H7 (cell line): Measurements from ENCODE around the gene GYS1. TPM values are rescaled to one million over a fixed set of nuclear protein-coding genes. Genes with fewer than 3 reads are reported as not detected.

Source experiments
- DNase-seq: peaks from one replicate; pipeline ENCODE4 v3.0.0; 2012
- H3K27me3 ChIP-seq: 2 replicates; pipeline ENCODE4 v1.6.0; 2011; ENCODE audit warnings: mild to moderate bottlenecking, low read length; ENCODE audit not compliant: control insufficient read depth, insufficient read depth
- H3K36me3 ChIP-seq: replicated peaks from 2 replicates; pipeline ENCODE4 v1.5.1; 2011; ENCODE audit warnings: low read length; ENCODE audit not compliant: control insufficient read depth, insufficient read depth
- H3K4me3 ChIP-seq: 2 replicates; pipeline ENCODE4 v1.5.1; 2011; ENCODE audit warnings: low read depth, mild to moderate bottlenecking, control low read depth, low read length, moderate library complexity; ENCODE audit not compliant: insufficient read depth
- total RNA-seq: library from RNA; depleted of rRNA; stranded (reverse); fragments of >200 nt; shearing (Covaris generic); gene quantifications from 2 replicates; pipeline ENCODE4 v1.2.3, GENCODE V29; 2014

The GYS1 gene
- total RNA-seq, 1 experiment from 2014 or later = 50.2 TPM

DNA sequence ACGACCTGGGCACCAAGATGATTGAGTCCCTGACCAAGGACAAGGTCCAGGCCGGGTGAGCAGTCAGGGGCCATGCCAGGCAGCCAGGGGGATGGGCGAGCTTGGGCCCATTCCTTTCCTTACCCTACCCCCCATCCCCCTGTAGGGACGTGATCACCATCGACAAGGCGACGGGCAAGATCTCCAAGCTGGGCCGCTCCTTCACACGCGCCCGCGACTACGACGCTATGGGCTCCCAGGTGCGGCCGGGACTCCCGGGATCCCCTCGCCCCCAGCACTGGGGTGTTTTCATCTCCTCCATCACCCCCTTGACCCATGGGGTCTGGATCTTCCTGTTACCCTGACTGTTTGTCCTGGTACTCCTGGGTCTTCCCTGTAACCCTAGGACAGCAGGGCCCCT, 16.7 kb upstream of the GYS1 start:
- Histone ChIP-seq H3K36me3 (peaks cover 41% of the 10 kb centered on the region), H3K4me3 (no peak overlapping the region), H3K27me3 (no peaks in the 10 kb centered on the region)
- peak; percentile 62 for DNase-seq

DNA sequence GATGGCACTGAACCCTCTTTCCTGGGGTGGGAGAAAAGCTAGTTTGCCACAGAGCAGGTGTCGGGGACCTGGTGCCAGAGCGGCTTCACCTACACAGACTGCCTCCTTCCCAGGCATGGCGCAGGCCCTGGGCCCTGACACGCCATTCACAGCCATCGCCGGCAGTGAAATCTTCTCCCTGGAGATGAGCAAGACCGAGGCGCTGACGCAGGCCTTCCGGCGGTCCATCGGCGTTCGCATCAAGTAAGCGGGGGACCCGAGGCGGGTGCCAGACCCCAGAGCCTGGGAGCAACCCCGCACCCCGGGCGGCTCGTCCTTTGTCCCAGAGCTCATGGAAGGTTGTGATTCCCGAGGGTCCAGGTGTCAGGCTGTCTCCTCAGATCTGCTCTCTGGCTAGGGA, 13.8 kb upstream of the GYS1 start:
- no peak overlapping the region for H3K4me3 ChIP-seq
- no peak for DNase-seq
- no peaks in the 10 kb centered on the region for H3K27me3 ChIP-seq
- H3K36me3 ChIP-seq = peaks cover 47% of the 10 kb centered on the region

DNA sequence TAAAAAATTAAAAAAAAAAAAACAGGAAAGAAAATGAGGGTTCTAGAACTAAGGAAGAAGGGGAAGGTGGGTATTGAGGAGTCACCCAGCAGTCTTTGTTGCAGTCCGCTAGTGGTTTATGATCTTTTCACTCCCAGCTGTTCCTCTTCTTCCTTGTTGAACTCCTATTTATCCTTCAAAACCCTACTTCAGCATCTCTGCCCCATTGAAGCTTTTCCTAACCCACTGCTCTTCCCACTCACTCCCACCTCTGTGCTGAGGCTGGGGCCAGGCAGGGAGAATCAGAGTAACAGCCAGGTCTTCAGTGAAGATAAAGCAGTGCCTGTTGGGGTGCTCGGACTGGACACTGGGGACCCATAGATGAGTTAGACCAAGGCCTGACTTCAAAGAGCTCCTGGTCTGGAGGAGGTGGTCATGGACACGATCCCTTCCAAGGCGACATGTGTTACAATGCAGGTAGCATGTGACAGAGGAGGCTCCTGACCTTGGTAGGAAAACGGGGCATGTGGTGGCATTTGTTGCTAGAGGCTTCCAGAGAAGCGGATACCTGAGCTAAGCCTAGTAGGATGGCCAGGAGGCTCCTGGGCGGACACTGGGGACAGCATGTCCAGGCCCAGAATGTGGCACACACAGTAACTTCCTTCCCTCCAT, 12.0 kb upstream of the GYS1 start:
- DNase-seq = no peak
- H3K27me3 ChIP-seq = no peaks in the 10 kb centered on the region
- H3K36me3 ChIP-seq = peaks cover 40% of the 10 kb centered on the region
- H3K4me3 ChIP-seq = no peak overlapping the region

DNA sequence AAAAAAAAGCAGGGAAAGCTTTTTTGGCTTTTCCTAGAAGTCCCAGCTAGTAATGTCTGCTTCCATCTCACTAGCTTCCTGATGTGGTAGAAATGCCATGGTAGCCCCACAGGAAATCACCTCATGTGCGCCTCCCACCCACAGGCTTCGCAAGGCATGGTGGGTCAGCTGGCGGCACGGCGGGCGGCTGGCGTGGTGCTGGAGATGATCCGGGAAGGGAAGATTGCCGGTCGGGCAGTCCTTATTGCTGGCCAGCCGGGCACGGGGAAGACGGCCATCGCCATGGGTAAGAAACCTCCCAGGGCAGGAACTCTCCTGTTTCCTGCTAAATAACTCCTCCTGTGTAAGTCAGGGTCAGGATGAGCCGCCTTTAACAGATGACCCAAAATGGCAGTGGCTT, 11.0 kb upstream of the GYS1 start:
- Histone ChIP-seq H3K27me3 (no peaks in the 10 kb centered on the region), H3K4me3 (no peak overlapping the region), H3K36me3 (peaks cover 37% of the 10 kb centered on the region)
- DNase-seq = no peak

DNA sequence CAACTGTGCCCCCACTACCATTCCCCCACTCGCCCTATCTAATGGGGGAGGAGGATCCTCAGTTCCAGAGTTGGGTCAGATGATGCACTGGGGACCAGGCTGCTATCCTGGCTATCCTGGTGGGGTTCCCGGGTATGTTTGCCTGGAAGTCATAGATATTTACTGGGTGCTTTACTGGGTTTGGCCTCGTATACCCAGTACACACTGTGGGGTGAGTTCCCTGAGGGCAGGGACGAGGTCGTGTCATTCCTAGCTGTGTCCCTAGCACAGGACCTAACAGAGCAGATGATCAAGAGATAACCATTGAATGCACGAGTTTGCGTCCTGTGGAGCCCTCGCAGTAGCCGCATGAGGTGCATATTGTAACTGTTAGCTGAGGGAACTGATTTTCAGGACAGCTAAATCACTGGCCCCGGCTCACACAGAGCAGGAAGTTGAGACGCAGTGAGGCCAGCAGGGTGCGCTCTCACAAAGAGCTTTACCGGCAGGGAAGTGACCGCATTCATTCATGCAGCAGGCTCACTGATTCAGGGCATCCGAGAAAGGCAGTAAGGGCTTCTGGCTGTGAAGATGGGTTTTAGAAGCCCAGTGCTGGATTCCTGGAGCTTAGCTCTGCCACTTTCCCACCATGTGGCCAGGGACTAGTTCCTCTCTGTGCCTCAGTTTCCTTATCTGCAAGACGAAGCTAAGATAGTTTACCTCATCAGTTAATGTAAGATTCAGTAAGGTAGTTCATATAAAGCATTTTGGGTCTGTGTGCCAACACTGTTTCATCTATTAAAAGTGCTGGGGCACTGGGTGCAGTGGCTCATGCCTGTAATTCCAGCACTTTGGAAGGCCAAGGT, 6.6 kb upstream of the GYS1 start:
- Histone ChIP-seq H3K4me3 (no peak overlapping the region), H3K36me3 (peaks cover 19% of the 10 kb centered on the region), H3K27me3 (no peaks in the 10 kb centered on the region)
- DNase-seq = peak; percentile 86

DNA sequence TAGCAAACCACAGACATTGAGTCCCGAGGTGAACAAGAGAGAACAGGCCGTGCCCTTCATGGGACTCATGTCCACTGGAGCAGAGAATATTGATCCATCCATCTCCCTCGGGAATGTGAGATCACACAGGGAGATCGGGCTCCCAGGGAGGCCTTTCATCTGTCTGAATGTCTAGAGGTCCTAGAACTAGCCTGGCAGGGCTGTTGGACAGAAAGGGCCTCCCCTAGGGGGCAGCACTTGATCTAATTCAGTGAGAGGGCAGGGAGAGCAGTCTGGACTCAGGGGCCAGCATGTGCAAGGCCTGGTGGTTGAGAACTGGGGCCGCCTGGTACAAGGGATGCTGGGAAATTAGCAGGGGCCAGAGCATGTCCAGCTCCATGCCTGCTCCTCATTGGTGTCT, 4.9 kb upstream of the GYS1 start:
- no peaks in the 10 kb centered on the region for H3K27me3 ChIP-seq
- peak; percentile 76 for DNase-seq
- H3K36me3 ChIP-seq = peaks cover 8% of the 10 kb centered on the region
- no peak overlapping the region for H3K4me3 ChIP-seq

DNA sequence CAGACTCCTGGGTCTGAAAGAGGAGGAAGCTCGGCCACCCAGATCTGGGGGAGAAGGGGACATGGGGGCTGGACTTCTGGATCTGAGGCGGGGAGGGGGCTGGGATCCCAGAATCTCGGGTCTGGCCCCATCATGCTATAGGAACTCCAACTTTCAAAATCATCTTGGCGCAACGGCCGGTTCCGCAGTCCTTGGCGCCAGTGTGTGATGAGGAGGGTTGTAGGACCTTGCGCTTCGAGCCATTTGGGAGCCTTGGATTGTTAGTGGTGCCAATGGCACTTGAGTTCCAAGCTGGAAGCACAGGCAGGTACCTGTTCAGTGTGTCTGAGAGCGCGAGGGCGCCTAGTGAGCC, 902 bp upstream of the GYS1 start:
- Histone ChIP-seq H3K4me3 (peak overlapping the region; percentile 79), H3K36me3 (peaks cover 4% of the 10 kb centered on the region), H3K27me3 (no peaks in the 10 kb centered on the region)
- no peak for DNase-seq

DNA sequence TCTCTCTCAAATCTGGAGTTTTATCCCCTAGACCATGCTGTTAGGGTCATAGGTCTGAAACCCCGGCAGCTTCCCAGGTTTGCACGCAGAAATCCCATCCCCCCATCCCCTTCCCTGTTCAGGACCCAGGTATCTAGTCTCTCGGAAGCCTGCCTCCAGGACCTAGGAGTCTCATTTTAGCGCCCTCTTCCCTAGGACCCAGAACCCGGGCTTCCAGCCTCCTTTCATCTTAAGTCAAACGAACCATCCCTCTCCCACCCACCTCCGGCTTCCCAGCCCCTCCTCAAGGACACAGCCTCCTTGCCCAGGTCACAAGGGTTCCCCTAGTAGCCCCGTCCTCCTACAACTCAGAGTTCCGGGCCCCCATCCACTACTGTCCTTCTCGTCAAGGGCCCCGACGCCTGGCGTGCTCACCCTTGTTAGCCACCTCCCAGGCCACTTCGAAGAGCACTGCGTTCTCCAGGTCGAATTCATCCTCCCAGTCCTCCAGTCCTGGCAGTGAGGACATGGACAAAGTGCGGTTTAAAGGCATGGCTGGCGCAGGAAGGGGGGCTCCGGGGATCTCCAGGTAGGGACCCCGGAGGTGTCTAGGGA, 431 bp downstream of the GYS1 start:
- Histone ChIP-seq H3K36me3 (peaks cover 7% of the 10 kb centered on the region), H3K27me3 (no peaks in the 10 kb centered on the region), H3K4me3 (peak overlapping the region; percentile 82)
- peak; percentile 68 for DNase-seq

DNA sequence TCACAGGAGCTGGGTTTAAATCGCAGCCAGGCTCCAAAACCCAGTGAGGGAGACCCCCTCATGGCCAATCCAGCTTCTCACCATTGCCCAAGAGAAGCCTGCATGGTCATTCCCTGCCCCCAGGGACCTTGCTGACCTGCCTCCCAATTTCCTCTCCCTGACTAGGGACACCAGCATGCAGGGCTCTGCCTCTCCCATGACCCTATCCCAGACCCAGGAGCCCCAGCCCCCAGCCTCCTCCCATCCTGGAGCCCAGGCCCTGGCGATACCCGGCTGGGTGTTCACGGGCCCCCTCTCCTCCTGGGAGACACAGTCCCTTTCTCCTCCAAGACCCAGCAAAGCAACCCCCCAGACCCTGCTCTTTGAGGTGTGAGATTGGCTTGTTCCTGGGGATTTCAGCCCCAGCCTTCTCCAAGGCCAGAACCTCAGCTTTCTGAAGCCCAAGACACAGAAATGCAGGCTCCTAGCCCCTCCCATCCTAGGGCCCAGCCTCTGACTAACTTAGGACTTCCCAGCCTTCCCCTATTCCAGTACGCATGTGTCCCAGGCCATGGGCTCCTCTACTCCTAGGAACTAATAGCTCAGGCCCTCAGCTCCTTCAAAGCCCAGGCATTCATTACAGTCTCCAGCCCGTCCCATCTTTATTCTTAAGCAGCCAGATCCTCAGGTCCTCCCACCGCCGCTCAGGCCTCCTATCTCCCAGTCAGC, 1.1 kb downstream of the GYS1 start:
- H3K36me3 ChIP-seq = peaks cover 7% of the 10 kb centered on the region
- DNase-seq = peak; percentile 85
- H3K27me3 ChIP-seq = no peaks in the 10 kb centered on the region
- H3K4me3 ChIP-seq = peak overlapping the region; percentile 82

DNA sequence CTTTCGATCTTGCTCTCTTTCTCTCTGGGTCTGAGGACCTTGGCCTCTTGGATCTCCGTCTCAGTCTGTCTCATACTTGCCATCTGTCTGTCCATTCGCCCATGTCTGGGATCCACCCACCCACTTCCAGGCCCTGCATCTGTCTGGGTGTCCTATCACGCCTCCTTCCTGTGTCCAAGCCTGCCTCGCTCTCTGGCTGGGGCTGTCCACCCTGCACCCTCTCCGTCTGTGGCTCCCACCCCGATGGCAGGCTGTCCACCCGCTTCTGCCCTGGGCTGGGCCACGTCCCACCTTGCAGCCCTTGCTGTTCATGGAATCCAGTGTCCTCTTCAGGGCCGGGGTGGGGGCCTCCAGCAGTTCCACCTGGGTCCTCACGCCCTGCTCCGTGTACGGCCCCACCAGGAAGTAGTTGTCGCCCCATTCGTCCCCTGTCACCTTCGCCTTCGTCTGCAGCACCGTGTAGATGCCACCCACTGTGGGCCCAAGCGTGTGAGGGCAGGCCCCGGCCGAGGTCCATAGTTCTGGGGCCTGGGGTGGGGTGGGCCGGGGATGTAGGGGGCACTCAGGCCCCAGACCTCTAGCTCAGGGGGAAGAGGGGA, 2.0 kb downstream of the GYS1 start:
- Histone ChIP-seq H3K36me3 (peaks cover 7% of the 10 kb centered on the region), H3K27me3 (no peaks in the 10 kb centered on the region), H3K4me3 (no peak overlapping the region)
- peak; percentile 26 for DNase-seq

DNA sequence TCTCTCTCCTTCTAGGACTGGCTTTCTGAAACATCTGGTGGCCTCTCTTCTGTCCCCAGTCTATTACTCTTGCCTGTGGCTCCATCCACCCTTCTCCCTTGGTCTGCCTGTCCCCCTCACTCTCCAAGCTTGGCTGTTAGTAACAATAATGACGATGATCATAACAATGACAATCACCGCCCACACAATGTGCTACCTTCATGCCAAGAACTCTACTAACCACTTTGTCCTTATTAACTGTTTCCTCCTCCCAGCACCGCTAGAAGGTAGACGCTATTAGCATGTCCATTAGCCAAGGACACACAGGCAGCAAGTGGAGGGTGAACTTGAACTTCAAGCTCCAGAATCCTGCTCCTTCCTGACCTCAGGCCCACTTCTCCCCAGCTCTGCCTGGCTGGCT, 2.7 kb downstream of the GYS1 start:
- peak; percentile 22 for DNase-seq
- H3K27me3 ChIP-seq = no peaks in the 10 kb centered on the region
- peaks cover 8% of the 10 kb centered on the region for H3K36me3 ChIP-seq
- H3K4me3 ChIP-seq = no peak overlapping the region

DNA sequence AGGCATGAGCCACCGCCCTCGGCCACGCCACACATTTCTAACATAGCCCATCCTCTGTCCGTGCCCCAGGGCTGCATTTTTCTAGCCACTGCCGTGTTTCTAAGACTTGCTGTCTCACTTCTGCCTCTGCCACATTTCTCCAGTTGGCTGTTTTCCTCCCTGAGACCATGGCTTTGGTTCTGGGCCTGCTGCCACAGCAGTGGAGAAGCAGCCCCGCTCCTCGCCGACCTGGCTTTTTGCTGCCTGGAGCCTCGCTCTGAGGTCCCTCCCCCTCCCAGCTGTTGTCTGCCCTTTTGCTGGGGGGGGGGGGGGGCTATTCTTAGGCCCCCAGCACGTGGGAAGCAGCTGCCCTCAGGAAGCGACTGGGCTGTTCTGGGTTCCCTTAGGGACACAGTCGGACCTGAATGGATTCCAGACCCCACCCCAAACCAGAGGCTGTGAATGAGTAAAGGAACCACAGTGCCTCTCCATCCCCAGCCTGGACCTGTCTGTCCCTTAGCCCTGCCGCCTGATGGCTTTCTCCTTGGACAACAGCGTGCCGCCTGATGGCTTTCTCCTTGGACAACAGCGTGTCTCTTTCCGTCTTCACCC, 3.3 kb downstream of the GYS1 start:
- Histone ChIP-seq H3K27me3 (no peaks in the 10 kb centered on the region), H3K4me3 (no peak overlapping the region), H3K36me3 (peaks cover 10% of the 10 kb centered on the region)
- peak; percentile 22 for DNase-seq

DNA sequence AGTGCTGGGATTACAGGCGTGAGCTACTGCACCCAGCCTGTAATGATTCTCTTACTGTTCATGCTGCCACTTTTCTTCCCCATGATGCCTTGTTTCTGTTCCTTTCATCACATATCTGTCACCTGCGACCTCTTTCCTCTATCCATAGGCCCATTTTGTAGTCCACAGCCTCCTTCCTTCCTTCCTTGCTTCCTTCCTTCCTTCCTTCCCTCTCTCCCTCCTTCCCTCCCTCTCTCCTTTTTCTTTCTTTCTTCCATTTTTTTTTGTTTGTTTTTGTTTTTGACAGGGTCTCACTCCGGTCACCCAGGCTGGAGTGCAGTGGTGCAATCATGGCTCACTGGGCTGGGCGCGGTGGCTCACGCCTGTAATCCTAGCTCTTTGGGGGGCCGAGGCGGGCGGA, 4.2 kb downstream of the GYS1 start:
- peaks cover 10% of the 10 kb centered on the region for H3K36me3 ChIP-seq
- H3K27me3 ChIP-seq = no peaks in the 10 kb centered on the region
- DNase-seq = no peak
- no peak overlapping the region for H3K4me3 ChIP-seq

DNA sequence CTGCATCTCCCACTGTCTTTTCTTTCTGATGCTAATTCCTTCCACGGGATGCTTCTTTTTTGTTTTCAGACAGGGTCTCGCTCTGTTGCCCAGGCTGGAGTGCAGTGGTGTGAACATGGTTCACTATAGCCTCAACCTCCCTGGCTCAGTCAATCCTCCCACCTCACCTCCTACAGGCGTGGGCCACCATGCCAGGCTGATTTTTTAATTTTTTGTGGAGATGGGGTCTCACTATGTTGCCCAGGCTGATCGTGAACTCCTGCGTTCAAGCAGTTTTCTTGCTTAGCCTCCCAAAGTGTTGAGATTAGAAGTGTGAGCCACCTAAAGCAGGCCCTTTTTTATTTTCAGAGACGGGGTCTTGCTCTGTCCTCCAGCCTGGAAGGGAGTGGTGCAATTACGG, 4.8 kb downstream of the GYS1 start:
- H3K27me3 ChIP-seq = no peaks in the 10 kb centered on the region
- no peak overlapping the region for H3K4me3 ChIP-seq
- DNase-seq = no peak
- H3K36me3 ChIP-seq = peaks cover 10% of the 10 kb centered on the region
